Kidney epithelial cell (primary cell): Measurements from ENCODE around the gene GAS2L2. TPM values are rescaled to one million over a fixed set of nuclear protein-coding genes. Genes with fewer than 3 reads are reported as not detected.

Experiments
- DNase-seq: peaks from one replicate; pipeline ENCODE4 v3.0.0-alpha.2; 2010; ENCODE audit warnings: low read depth
- H3K27me3 ChIP-seq: 2 replicates; pipeline ENCODE4 v1.6.0; 2011; ENCODE audit warnings: low read length; ENCODE audit not compliant: control insufficient read depth, insufficient read depth
- H3K36me3 ChIP-seq: 2 replicates; pipeline ENCODE4 v1.5.1; 2011; ENCODE audit warnings: low read length; ENCODE audit not compliant: control insufficient read depth, insufficient read depth
- H3K4me3 ChIP-seq: 2 replicates; pipeline ENCODE4 v1.5.1; 2011; ENCODE audit warnings: low read depth, mild to moderate bottlenecking, control low read depth, low read length
- total RNA-seq: library from RNA; depleted of rRNA; stranded (reverse); fragments of >200 nt; gene quantifications from 2 replicates; pipeline ENCODE4 v1.2.3, GENCODE V29; 2015
- TF ChIP-seq, protein P1 (sequence below): IDR thresholded peaks from 2 replicates; pipeline ENCODE4 v1.5.1; 2011; ENCODE audit warnings: mild to moderate bottlenecking, moderate library complexity, low read length, control low read depth, inconsistent platforms; ENCODE audit not compliant: insufficient read depth, poor library complexity, severe bottlenecking

GAS2L2 gene
- total RNA-seq, 1 donor from 2014 or later: not detected

DNA sequence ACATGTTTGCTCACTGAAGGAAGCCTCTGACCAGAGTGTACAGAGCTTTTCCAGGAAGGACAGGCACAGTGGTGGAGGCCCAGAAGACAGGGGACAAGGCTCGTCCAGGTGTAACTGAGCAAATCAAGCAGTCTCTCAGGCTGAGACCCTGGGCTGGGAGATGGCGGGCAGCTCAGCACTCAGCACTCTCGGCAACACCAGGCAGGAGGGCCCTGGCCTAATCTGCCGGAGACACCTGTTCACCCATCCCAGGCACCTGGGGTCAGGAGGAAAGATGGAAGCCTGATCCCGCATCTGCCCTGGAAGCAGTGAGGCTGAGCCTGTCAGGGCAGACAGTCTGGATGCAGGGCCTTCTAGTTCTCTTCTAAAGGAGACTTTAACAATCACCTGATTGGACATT lies 16.8 kb downstream of the GAS2L2 start:
- no peaks in the 10 kb centered on the region for H3K36me3 ChIP-seq
- no peak overlapping the region for H3K4me3 ChIP-seq
- TF ChIP-seq, protein P1, sequence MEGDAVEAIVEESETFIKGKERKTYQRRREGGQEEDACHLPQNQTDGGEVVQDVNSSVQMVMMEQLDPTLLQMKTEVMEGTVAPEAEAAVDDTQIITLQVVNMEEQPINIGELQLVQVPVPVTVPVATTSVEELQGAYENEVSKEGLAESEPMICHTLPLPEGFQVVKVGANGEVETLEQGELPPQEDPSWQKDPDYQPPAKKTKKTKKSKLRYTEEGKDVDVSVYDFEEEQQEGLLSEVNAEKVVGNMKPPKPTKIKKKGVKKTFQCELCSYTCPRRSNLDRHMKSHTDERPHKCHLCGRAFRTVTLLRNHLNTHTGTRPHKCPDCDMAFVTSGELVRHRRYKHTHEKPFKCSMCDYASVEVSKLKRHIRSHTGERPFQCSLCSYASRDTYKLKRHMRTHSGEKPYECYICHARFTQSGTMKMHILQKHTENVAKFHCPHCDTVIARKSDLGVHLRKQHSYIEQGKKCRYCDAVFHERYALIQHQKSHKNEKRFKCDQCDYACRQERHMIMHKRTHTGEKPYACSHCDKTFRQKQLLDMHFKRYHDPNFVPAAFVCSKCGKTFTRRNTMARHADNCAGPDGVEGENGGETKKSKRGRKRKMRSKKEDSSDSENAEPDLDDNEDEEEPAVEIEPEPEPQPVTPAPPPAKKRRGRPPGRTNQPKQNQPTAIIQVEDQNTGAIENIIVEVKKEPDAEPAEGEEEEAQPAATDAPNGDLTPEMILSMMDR: no peak
- H3K27me3 ChIP-seq: peaks cover 31% of the 10 kb centered on the region
- no peak for DNase-seq

DNA sequence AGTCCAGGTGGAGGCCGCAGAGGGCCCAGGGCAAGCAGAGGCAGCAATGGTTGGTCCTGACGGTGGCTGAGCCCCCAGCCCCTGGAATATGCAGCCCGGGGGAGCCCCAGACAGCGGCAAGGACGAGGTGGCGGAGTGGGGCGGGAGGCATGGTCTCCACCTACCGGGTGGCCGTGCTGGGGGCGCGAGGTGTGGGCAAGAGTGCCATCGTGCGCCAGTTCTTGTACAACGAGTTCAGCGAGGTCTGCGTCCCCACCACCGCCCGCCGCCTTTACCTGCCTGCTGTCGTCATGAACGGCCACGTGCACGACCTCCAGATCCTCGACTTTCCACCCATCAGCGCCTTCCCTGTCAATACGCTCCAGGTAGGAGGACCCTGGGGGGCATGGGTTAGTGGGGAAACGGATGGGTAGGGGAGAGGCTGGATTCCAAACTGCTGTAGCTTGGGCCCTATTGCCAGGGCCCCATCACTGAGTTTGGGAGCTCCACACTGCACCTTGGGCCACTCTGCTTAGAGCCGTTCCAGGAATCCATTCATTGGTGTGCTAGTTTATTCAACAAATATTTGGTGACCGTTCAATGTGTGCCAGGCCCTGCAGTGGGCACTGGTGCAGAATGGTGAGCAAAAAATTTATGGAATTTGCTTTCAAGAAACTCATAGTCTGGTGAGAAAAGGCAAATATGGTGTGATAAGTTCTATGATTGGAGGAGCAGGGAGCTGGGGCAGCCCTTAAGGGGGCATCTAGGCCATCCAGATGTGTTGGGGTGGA lies 17.8 kb downstream of the GAS2L2 start:
- Histone ChIP-seq H3K27me3 (peaks cover 21% of the 10 kb centered on the region), H3K36me3 (no peaks in the 10 kb centered on the region), H3K4me3 (no peak overlapping the region)
- TF ChIP-seq, protein P1: no peak
- no peak for DNase-seq

DNA sequence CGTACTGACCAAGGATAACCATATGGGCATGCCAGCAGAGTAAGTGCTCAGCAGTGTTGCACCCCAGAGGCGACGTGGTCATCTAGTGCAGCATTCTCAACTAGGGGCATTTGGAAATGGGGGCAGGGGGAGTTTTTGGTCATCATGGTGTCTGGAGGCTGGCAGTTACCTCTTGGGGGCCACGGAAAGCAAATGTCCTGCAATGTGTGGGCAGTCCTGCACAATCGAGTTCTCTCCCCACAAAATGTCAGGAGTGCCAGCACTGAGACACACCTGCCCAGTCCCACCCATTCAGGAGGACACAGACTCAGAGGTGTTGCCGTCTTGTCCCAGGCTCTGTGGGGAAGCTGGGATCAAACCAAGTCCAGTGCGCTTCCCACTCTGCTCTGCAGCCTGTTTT lies 18.6 kb downstream of the GAS2L2 start:
- peaks cover 12% of the 10 kb centered on the region for H3K27me3 ChIP-seq

DNA sequence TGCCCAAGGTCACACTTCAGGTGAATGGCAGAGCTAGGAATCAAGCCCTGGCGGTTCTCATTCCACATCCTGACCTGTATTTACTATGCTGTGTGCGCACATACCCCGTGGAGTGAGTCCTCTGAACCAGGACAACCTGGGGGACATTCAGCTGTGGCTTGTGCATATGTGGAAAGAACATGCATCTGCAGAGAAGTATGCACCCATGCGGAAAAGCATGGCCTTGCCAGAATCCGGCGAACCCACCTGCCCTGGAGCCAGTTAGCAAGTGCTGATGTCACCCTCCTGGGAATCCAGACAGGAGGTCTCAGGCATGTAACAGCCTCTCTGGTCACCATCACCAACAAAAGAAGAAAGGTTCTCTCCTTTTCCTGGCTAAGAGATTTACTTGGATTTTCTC lies 19.7 kb downstream of the GAS2L2 start:
- peaks cover 3% of the 10 kb centered on the region for H3K27me3 ChIP-seq
- TF ChIP-seq, protein P1: no peak
- DNase-seq: peak; percentile 10
- no peak overlapping the region for H3K4me3 ChIP-seq
- no peaks in the 10 kb centered on the region for H3K36me3 ChIP-seq

More for the DNA sequence above, 18.6 kb downstream of the GAS2L2 start:
- no peak for DNase-seq
- TF ChIP-seq, protein P1: no peak
- Histone ChIP-seq H3K4me3 (no peak overlapping the region), H3K36me3 (no peaks in the 10 kb centered on the region)

DNA sequence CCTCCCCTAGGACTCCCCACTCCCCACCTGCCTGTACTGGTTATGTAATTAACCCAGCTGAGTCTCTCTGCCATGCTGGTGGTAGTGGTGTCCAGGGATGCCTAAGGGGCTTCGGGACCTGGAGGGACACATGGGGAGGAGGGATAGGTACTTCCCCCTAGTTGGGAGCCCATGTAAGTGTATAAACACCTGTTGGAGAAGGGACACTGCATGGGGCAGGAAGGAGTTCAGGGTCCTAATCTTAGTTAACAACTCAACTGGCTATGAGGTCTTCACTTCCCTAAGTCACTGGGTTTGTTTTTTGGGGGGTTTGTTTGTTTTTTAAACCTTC lies 20.3 kb downstream of the GAS2L2 start:
- no peak for DNase-seq
- Histone ChIP-seq H3K36me3 (no peaks in the 10 kb centered on the region), H3K4me3 (no peak overlapping the region), H3K27me3 (peaks cover 2% of the 10 kb centered on the region)
- TF ChIP-seq, protein P1: no peak
